GM19035 (cell line): Measurements from ENCODE around the gene NINJ1.
"Not testable (repeated sequence)": the region's sequence is repeated elsewhere in the genome, so short reads cannot be mapped to it uniquely, and the experiment has no call there.

Experiments used
- ATAC-seq: cut with Tn5 transposase; IDR thresholded peaks from one replicate; pipeline ENCODE4 v1.9.1; 2021; ENCODE audit not compliant: unreplicated experiment

Gene NINJ1

GRCh38 chr9:93107151-93107824 is 26.8 kb downstream of the NINJ1 start:
- no peak for ATAC-seq

- no peak for ATAC-seq
These were observed 28.4 kb downstream of the NINJ1 start for GRCh38 chr9:93105620-93106019.

DNA sequence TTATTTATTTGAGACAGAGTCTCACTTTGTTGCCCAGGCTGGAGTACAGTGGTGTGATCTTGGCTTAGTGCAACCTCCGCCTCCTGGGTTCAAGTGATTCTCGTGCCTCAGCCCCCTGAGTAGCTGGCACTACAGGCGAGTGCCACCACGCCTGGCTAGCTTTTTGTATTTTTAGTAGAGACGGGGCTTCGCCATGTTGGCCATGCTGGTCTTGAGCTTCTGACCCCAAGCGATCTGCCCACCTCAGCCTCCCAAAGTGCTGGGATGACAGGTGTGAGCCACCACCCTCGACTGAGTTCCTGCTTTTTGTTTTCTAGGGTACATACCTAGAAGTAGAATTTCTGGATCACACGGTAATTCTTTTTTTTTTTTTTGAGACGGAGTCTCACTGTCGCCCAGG is 33.0 kb downstream of the NINJ1 start:
- ATAC-seq: not testable (repeated sequence)

- ATAC-seq: no peak
These were observed 33.8 kb downstream of the NINJ1 start for GRCh38 chr9:93100276-93100636.

DNA sequence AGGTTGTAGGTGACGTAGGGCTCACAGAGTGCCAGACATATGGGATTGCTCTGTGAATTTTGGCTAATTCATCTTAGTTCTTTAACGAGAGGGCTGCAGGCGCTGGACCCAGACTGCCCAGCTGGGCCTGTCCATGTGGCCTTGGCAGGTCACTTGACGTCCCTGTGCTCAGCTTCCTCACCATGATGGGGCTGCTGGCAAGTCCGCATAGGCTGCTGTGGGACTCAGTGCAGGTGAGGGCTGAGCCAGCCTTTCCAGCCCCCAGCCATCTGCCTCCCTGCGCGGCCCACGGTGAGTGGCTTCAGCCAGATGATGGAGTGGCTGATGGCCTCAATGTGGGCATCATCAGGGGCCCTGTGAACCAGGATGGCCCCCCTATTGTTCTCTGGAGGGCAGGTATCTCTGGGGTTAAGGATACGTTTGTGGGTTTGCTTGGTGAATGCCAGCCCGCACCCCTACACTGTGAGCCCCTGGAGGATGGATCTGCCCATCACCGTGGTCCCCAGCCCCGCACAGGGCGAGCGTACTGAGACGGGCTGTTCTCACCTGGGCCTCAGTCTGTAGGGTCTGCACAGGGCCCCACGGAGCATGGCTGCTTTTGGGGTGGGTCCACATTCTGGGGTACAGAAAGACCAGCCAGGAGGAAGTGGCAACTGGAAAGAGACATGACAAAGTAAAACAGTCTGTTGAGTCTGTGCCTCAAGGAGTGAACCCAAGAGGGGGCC is 34.3 kb downstream of the NINJ1 start:
- no peak for ATAC-seq

DNA sequence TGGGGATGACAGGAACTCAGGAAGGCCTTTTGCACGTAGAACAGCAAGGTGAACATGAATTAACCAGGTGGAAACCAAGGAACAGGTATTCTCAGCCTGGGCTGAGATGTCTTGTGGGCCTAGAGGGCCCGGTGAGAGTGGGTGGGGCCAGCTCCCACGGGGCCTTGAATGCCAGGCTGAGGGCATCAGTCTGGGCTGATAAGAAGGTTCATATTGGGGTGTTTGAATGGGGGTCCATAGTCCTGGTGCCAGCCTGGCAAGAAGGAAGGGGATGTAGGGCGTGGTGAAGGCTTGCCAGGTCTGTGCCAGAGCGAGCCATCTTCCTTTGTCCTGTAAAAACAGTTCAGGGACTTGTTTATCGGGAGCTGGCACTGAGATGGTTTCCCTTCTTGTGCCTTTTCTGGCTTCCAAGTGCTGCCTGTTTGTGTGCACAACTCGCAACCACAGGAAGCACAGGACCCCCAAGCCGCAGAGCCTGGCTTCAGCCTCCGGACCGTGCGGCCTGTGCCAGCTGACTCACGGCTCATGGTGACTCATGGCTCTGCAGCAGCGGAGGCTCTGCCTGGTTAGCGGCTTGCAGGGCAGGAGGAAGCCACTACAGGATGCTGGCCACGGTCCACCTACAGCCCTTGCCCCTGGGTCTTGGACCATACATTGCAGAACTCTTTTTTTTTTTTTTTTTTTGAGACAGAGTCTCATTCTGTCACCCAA is 35.7 kb downstream of the NINJ1 start:
- ATAC-seq: no peak

DNA sequence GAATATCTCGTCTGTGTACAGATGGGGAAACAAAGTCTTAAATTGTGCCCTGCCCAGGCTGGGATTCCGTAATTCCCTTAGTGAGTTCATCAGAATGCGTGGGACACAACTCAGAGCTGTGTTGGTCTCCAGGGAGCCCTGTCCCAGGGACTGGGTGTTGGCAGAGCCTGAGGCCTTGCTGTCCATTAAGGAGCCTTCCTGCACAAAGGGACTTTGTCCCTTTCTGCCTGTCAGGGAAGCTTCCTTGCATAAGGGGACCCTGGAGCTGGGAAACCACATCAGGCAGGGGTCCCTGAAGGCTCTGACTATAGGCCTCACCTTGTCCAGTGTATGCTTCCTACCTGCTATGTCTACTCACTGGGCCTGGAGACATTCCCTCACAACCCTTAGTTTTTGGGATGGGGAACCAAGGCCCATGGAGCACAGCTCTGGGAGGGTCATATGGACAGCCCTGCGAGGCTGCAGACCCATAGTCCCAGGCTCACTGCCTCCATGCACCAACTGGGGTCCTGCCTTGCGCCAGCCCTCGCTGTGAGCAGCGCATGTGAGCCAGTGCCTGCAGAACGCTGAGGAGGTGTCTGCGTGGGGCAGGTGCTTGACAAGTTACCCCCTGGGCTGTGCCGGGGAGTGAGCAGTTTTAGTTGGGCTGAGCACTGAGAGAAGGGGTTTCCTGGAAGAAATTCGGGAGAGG is 36.4 kb downstream of the NINJ1 start:
- no peak for ATAC-seq

GRCh38 chr9:93096811-93097382 is 37.2 kb downstream of the NINJ1 start:
- ATAC-seq: no peak

DNA sequence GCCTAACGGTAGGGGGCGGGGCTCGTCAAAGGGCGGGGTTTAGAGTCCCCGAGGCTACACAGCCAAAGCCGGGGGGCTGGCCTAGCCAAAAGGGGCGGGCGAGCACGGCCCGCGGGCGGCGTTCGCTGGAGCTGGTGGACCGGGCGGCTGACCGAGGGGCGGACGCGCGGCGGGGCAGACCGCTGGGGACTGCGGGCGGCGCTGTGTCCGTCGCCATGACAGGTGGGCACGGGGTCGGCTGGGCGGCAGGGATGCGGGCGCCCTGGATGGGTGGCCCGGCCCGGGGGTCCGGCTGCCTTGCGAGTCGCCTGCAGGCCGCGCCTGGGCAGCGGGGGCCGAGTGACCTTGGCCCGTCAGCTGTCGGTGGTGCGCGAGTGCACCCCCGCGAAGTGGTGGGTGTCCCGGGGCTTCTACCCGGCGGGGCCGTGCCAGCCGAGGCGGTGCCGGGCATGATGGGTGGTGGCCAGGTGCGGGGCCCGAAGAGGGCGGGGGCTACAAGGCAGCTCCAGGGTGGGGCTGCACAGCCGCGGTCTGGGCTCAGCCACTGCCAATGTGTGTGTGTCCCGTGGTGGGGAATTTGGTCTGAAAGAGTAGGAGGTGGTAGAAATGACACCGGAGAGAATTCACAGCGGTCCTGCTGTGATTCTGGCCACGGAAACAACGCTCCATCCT is 37.8 kb downstream of the NINJ1 start, which contains the start of gene CARD19:
Gene CARD19, plus strand, starts transcription at position 87 of the 672 bp plus-strand sequence. Its CDS starts 129 bp downstream, at position 216.
- peak; percentile 51 for ATAC-seq

- peak; percentile 73 for ATAC-seq
These were observed 38.6 kb downstream of the NINJ1 start for GRCh38 chr9:93095205-93096130.

DNA sequence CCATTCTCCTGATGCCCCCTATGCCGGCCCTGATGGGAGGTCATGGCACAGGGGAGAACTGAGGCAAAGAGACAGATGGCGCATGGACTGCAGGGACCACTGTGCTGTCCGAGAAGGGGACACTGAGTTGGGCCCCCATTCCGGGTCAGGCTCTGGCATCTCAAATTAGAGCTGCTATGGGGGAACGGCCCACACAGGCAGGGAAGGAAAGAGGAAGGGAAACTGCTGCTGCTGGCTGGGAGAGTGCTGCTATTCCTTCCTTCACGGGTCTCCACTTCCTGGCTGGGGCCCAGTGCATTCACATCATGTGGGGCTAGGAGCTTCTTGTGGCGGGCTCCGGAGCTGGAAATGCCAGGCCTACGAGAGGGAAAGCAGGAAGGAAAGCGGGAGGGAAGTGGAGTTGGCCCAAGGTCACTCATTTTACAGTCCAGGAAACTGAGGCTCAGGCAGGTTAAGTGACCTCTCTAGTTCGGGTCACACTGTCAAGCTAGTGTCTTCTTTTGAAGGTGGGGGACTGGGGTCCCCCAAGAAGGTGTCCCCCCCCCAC is 39.3 kb downstream of the NINJ1 start:
- no peak for ATAC-seq

DNA sequence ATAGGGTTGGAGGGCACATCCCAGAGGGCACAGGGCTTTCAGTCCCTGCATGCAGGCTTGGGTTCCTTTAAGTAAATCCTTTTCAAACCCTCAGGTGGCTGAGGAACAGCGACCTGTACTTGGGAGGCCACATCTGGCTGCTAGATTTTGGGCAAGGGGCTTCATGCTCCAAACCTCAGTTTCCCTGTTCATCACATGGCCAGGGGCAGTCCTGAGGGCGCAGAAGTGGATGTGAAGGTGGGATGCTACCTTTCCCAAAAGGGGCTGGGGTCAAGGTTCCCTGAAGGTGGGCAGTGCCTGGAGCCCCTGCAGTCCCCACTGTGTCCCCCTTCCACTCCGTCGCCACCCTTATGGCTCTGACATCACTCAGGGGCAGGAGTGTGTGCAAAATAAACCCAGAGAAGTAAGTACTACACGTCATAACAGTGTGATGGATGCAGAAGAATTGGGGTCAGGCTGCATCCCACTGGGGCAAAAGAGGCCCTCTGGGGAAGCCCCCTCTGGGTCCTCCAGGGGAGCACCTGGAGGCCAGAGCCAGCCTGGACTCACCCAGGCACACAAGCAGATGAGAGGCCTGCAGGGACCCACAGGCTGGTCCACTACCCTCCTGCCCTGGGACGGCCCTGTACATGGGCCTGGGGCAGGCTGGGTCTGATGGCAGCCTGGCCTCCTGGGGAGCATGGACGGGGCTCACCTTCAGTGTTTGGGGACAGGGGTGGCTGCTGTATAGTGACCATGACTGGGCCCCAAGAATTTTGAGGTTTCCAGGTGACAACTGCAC is 40.0 kb downstream of the NINJ1 start:
- ATAC-seq: no peak

GRCh38 chr9:93093127-93093876 is 40.7 kb downstream of the NINJ1 start:
- no peak for ATAC-seq

GRCh38 chr9:93092251-93092991 is 41.6 kb downstream of the NINJ1 start:
- no peak for ATAC-seq

DNA sequence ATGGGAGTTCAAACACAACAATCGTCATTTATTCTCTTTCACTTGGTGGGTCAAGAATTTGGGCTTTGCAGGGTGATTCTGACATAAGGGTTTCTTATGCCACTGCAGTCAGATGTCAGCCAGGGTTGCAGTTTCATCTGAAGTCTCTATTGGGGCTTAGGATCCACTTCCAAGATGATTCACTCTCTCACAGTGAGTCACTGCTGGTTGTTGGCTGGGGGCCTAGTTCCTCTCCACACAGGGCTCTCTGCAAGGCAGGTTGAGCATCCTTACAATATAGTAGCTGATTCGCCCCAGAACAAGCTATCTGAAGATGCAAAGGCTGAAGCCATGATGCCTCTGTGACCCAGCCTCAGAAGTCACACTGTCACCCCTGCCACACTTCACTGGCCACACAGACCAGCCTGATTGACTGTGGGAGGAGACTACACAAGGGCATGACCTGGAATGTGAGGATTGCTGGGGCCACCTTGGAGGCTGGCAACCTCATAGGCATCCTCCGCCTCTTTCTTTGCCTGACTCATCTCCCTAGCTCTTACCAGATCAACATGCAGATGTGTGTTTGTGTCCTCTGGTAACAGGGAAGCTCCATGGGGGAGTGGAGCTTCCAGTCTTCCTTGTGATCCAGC is 42.5 kb downstream of the NINJ1 start:
- ATAC-seq: no peak

DNA sequence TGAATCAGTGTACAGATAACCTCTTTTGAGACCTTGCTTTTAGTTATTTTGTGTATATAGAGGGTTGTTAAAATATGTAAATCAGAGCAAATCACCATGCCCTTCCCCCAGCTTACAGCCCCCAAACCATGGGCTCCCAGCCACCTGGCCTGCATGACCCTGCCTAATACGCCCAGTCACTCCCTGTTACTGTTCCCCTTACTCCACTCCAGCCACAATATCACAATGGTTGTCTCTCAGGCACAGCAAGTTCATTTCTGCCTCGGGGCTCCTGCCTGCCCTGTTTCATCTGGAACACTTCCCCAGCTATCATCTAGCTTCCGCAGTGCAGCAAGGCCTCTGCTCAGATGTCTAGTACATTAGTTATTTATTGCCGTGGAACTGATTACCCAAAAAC is 43.0 kb downstream of the NINJ1 start:
- ATAC-seq: no peak
